BLaER1 treated with 17β-estradiol and CSF1 and Interleukin-3, amounts not matched to agents 10 nM and 100 nM (cell line): ENCODE results near the gene LIMK1.
"Not testable (repeated sequence)": the region's sequence is repeated elsewhere in the genome, so short reads cannot be mapped to it uniquely, and the experiment has no call there.

Source experiments
- H3K27ac ChIP-seq, 11 experiments: shearing (Covaris generic); formaldehyde crosslinking; 2 replicates each; pipeline ENCODE4 v1.8.1; 2022
- H3K27me3 ChIP-seq, 11 experiments: shearing (Covaris generic); formaldehyde crosslinking; 2 replicates each; pipeline ENCODE4 v1.8.1; 2022
- H3K36me3 ChIP-seq, 11 experiments: shearing (Covaris generic); formaldehyde crosslinking; 2 replicates each; pipeline ENCODE4 v1.8.1; 2022
- H3K4me1 ChIP-seq, 10 experiments: shearing (Covaris generic); formaldehyde crosslinking; 2 replicates each; pipeline ENCODE4 v1.8.1; 2022
- H3K4me2 ChIP-seq, 11 experiments: shearing (Covaris generic); formaldehyde crosslinking; 2 replicates each; pipeline ENCODE4 v1.8.1; 2022
- H3K4me3 ChIP-seq, 10 experiments: shearing (Covaris generic); formaldehyde crosslinking; 2 replicates each; pipeline ENCODE4 v1.8.1; 2022
- H3K9ac ChIP-seq, 11 experiments: shearing (Covaris generic); formaldehyde crosslinking; 2 replicates each; pipeline ENCODE4 v1.8.1; 2022
- H3K9me3 ChIP-seq, 11 experiments: shearing (Covaris generic); formaldehyde crosslinking; replicated peaks in 1 of 11; 2 replicates each; pipeline ENCODE4 v1.8.1; 2022
- H4K20me1 ChIP-seq, 11 experiments: shearing (Covaris generic); formaldehyde crosslinking; 2 replicates each; pipeline ENCODE4 v1.8.1; 2022
- Cebpa-rat ChIP-seq, 11 experiments: shearing (Covaris generic); IDR thresholded peaks; 2 replicates each; pipeline ENCODE4 v1.8.1; 2022

Gene LIMK1

GRCh38 chr7:74044366-74045350, 38.9 kb upstream of the LIMK1 start:
- no peak overlapping the region for H3K27ac ChIP-seq
- peaks cover 7 to 38% (median 25%) of the 10 kb centered on the region in 10 experiments for H3K4me1 ChIP-seq
- peak overlapping the region in 6 of 11 experiments; percentile 9 to 33 (median 26); a peak in 4 of 22 replicates for H3K9ac ChIP-seq
- no peaks in the 10 kb centered on the region for H3K36me3 ChIP-seq
- H3K27me3 ChIP-seq = no peaks in the 10 kb centered on the region
- H3K9me3 ChIP-seq = no peaks in the 10 kb centered on the region
- H3K4me2 ChIP-seq = peak overlapping the region in 9 of 11 experiments; percentile 24 to 56 (median 42); a peak in 15 of 22 replicates
- H4K20me1 ChIP-seq = no peaks in the 10 kb centered on the region; a peak in 1 of 22 replicates
- no peak overlapping the region for H3K4me3 ChIP-seq
- TF ChIP-seq Cebpa-rat (IDR thresholded peaks at IDR 0.05) = no peak

- H3K4me3 ChIP-seq, H3K27me3 ChIP-seq, H3K9ac ChIP-seq: not testable (repeated sequence)
Measured at GRCh38 chr7:74046581-74046980, 37.0 kb upstream of the LIMK1 start.

GRCh38 chr7:74047804-74048380, 35.7 kb upstream of the LIMK1 start:
- Histone ChIP-seq H3K4me3 (no peak overlapping the region), H3K27ac (no peak overlapping the region), H3K27me3 (no peaks in the 10 kb centered on the region), H3K4me2 (no peak overlapping the region), H3K4me1 (peaks cover 0 to 38% (median 28%) of the 10 kb centered on the region in 10 experiments; a peak in 18 of 20 replicates), H3K9ac (no peak overlapping the region), H3K9me3 (no peaks in the 10 kb centered on the region), H4K20me1 (peaks cover 0 to 5% (median 0%) of the 10 kb centered on the region in 11 experiments; a peak in 1 of 22 replicates), H3K36me3 (no peaks in the 10 kb centered on the region)
- no peak for TF ChIP-seq Cebpa-rat (IDR thresholded peaks at IDR 0.05)

More at GRCh38 chr7:74046581-74046980, 37.0 kb upstream of the LIMK1 start:
- H4K20me1 ChIP-seq, H3K4me2 ChIP-seq, H3K9me3 ChIP-seq, H3K36me3 ChIP-seq, H3K27ac ChIP-seq: not testable (repeated sequence)
- H3K4me1 ChIP-seq = peaks cover 0 to 34% (median 19%) of the 10 kb centered on the region in 10 experiments; a peak in 17 of 20 replicates

- Histone ChIP-seq H3K4me1 (peaks cover 0 to 35% (median 24%) of the 10 kb centered on the region in 10 experiments; a peak in 18 of 20 replicates), H3K9ac (no peak overlapping the region), H3K27ac (no peak overlapping the region), H3K36me3 (no peaks in the 10 kb centered on the region), H3K4me3 (no peak overlapping the region), H3K9me3 (no peaks in the 10 kb centered on the region), H3K27me3 (no peaks in the 10 kb centered on the region), H4K20me1 (peaks cover 0 to 5% (median 0%) of the 10 kb centered on the region in 11 experiments; a peak in 1 of 22 replicates), H3K4me2 (no peak overlapping the region)
- TF ChIP-seq Cebpa-rat (IDR thresholded peaks at IDR 0.05) = no peak
Measured at GRCh38 chr7:74048999-74049599, 34.5 kb upstream of the LIMK1 start.

- no peak for TF ChIP-seq Cebpa-rat (IDR thresholded peaks at IDR 0.05)
- no peak overlapping the region for H3K4me3 ChIP-seq
- H3K4me1 ChIP-seq = peaks cover 0 to 24% (median 14%) of the 10 kb centered on the region in 10 experiments; a peak in 14 of 20 replicates
- no peak overlapping the region for H3K9ac ChIP-seq
- H3K36me3 ChIP-seq = no peaks in the 10 kb centered on the region
- peaks cover 0 to 5% (median 0%) of the 10 kb centered on the region in 11 experiments; a peak in 1 of 22 replicates for H4K20me1 ChIP-seq
- no peak overlapping the region for H3K4me2 ChIP-seq
- no peaks in the 10 kb centered on the region for H3K9me3 ChIP-seq
- no peak overlapping the region for H3K27ac ChIP-seq
- H3K27me3 ChIP-seq = no peaks in the 10 kb centered on the region
Measured at GRCh38 chr7:74049997-74050798, 33.4 kb upstream of the LIMK1 start.

- Histone ChIP-seq H3K4me1 (peaks cover 0 to 22% (median 12%) of the 10 kb centered on the region in 10 experiments; a peak in 14 of 20 replicates), H3K27me3 (no peaks in the 10 kb centered on the region), H3K9ac (0 out of 22 replicates have a peak overlapping the region, but pooled peaks of 1 of the 11 experiments have one; percentile 22), H3K36me3 (no peaks in the 10 kb centered on the region), H3K4me2 (peak overlapping the region in 2 of 11 experiments; percentile 31 to 37; a peak in 2 of 22 replicates), H3K9me3 (no peaks in the 10 kb centered on the region), H3K27ac (no peak overlapping the region), H3K4me3 (no peak overlapping the region), H4K20me1 (peaks cover 0 to 5% (median 0%) of the 10 kb centered on the region in 11 experiments; a peak in 1 of 22 replicates)
- no peak for TF ChIP-seq Cebpa-rat (IDR thresholded peaks at IDR 0.05)
Measured at GRCh38 chr7:74051193-74051592, 32.4 kb upstream of the LIMK1 start.

- Histone ChIP-seq H4K20me1 (peaks cover 0 to 5% (median 0%) of the 10 kb centered on the region in 11 experiments; a peak in 1 of 22 replicates), H3K9me3 (no peaks in the 10 kb centered on the region), H3K27me3 (no peaks in the 10 kb centered on the region), H3K4me1 (peaks cover 0 to 22% (median 12%) of the 10 kb centered on the region in 10 experiments; a peak in 15 of 20 replicates), H3K9ac (peak overlapping the region in 2 of 11 experiments; percentile 22 to 29; a peak in 1 of 22 replicates), H3K4me3 (no peak overlapping the region), H3K27ac (no peak overlapping the region), H3K36me3 (no peaks in the 10 kb centered on the region), H3K4me2 (peak overlapping the region in 7 of 11 experiments; percentile 16 to 50 (median 31); a peak in 11 of 22 replicates)
- TF ChIP-seq Cebpa-rat (IDR thresholded peaks at IDR 0.05) = no peak
Measured at GRCh38 chr7:74051629-74052410, 31.8 kb upstream of the LIMK1 start.
